HFFc6 (cell line): ENCODE measurements around the gene RNASEH2B. TPM values are rescaled to one million over a fixed set of nuclear protein-coding genes. Genes with fewer than 3 reads are reported as not detected.

Experiments
- DNase-seq: peaks from one replicate; pipeline ENCODE4 v3.0.0-alpha.2; 2018
- H3K27ac Mint-ChIP-seq: 2 replicates; pipeline ENCODE4 v1.8.0; 2020; ENCODE audit warnings: mild to moderate bottlenecking, mixed read lengths
- H3K27me3 Mint-ChIP-seq: 2 replicates; pipeline ENCODE4 v1.8.0; 2021; ENCODE audit warnings: mild to moderate bottlenecking, moderate library complexity, mixed read lengths; ENCODE audit not compliant: insufficient read depth
- H3K36me3 Mint-ChIP-seq: 2 replicates; pipeline ENCODE4 v1.8.0; 2021; ENCODE audit warnings: low read depth, mixed read lengths
- H3K4me1 Mint-ChIP-seq: 2 replicates; pipeline ENCODE4 v1.8.0; 2020; ENCODE audit warnings: low read depth, mixed read lengths
- H3K4me3 Mint-ChIP-seq: 2 replicates; pipeline ENCODE4 v1.8.0; 2020; ENCODE audit warnings: mild to moderate bottlenecking, moderate library complexity, mixed read lengths
- H3K9me3 Mint-ChIP-seq: 2 replicates; pipeline ENCODE4 v1.8.0; 2020; ENCODE audit warnings: mild to moderate bottlenecking, mixed read lengths
- CTCF ChIP-seq: fragments of 200-600 bp; sonication (generic); IDR thresholded peaks from 2 replicates; pipeline ENCODE4 v1.5.0; 2021; ENCODE audit warnings: antibody characterized with exemption, mild to moderate bottlenecking
- total RNA-seq, 6 experiments: library from RNA; stranded (reverse); fragmentation: NEBNext Ultra II Directional; extraction: Animal tissue kit (Norgen Biotek cat#: 25700); gene quantifications; 2 replicates in 1 of 6; 3 replicates in 5 of 6; pipeline ENCODE4 v1.2.3, GENCODE V29; 2021

Gene RNASEH2B
- total RNA-seq, 6 experiments from 2014 or later = 12.4 to 20.7 (median 17.4) TPM

- Mint-ChIP-seq H3K27me3 (no peaks in the 10 kb centered on the region; the same call in 1 of the 2 replicates), H3K4me1 (peaks cover 39% of the 10 kb centered on the region), H3K27ac (peak overlapping the region; percentile 3; the same call in 1 of the 2 replicates), H3K4me3 (peak overlapping the region; percentile 53), H3K9me3 (no peaks in the 10 kb centered on the region), H3K36me3 (no peaks in the 10 kb centered on the region)
- peak; percentile 68 for DNase-seq
- TF ChIP-seq CTCF = peak; percentile 92
These were observed 2.6 kb downstream of the RNASEH2B start for GRCh38 chr13:50911937-50912795.

GRCh38 chr13:50912851-50913250, 3.3 kb downstream of the RNASEH2B start:
- no peak overlapping the region for H3K27ac Mint-ChIP-seq
- H3K4me1 Mint-ChIP-seq = peaks cover 39% of the 10 kb centered on the region
- no peaks in the 10 kb centered on the region for H3K36me3 Mint-ChIP-seq
- H3K4me3 Mint-ChIP-seq = no peak overlapping the region
- no peak for DNase-seq
- TF ChIP-seq CTCF = no peak
- H3K9me3 Mint-ChIP-seq = no peaks in the 10 kb centered on the region
- H3K27me3 Mint-ChIP-seq = no peaks in the 10 kb centered on the region; the same call in 1 of the 2 replicates

DNA sequence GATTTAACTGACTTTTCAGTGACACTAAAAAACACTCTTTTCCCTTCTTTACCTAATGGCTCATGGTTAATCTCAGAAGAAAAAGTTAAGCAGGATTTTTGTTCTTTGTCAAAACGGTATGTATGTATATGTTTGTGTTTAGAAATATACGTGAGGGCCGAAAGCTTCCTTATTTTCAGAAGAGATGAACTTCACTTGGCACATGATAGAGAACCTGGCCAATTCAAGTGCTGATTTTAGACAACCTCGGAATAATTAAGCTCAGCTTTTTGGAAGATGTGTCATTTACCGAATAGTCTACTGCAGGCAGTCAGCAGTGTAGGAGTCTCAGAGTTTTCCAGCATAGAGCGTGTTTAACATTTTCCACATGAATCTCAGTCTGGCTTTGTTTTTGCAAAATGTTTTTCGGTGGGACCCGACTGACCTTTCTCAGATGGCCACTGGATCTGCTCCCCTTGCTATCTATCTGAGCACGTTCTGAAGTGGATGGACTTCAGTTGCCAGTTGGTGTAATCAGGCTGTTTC, 4.6 kb downstream of the RNASEH2B start:
- Mint-ChIP-seq H3K4me3 (no peak overlapping the region), H3K4me1 (peaks cover 39% of the 10 kb centered on the region), H3K9me3 (no peaks in the 10 kb centered on the region), H3K36me3 (no peaks in the 10 kb centered on the region), H3K27me3 (no peaks in the 10 kb centered on the region; the same call in 1 of the 2 replicates), H3K27ac (no peak overlapping the region)
- no peak for TF ChIP-seq CTCF
- no peak for DNase-seq

- Mint-ChIP-seq H3K27ac (no peak overlapping the region), H3K36me3 (no peaks in the 10 kb centered on the region), H3K4me3 (no peak overlapping the region), H3K27me3 (no peaks in the 10 kb centered on the region; the same call in 1 of the 2 replicates), H3K9me3 (no peaks in the 10 kb centered on the region), H3K4me1 (peaks cover 39% of the 10 kb centered on the region)
- TF ChIP-seq CTCF = no peak
- no peak for DNase-seq
These were observed 5.3 kb downstream of the RNASEH2B start for GRCh38 chr13:50914848-50915247.

DNA sequence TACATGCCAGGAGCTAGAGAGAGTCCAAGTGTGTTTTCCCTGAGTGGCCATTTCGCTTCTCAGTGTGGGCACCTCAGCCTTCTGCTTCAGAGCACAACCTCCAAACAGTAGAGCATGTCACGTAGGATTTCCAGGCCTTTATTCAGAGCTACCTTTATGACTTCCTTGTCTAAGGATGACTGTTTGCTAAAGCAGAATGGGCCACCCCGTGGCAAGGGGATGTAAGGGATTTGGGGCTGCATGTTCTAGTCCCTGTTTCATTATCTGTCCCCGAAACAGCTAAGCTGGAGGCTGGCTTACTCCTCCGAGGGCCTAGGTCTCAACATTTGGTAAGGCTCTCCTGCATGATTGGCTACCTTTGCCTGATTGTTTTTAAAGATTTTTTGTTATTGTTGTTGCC, 6.0 kb downstream of the RNASEH2B start:
- no peak overlapping the region for H3K27ac Mint-ChIP-seq
- no peaks in the 10 kb centered on the region for H3K36me3 Mint-ChIP-seq
- no peak for DNase-seq
- H3K4me3 Mint-ChIP-seq = no peak overlapping the region
- no peaks in the 10 kb centered on the region for H3K9me3 Mint-ChIP-seq
- H3K4me1 Mint-ChIP-seq = peaks cover 36% of the 10 kb centered on the region
- TF ChIP-seq CTCF = peak; percentile 15; the same call in 1 of the 2 replicates
- no peaks in the 10 kb centered on the region; the same call in 1 of the 2 replicates for H3K27me3 Mint-ChIP-seq
